Spleen (tissue), 7 donors: ENCODE measurements around the gene TRIM69.
"Not testable (repeated sequence)": the region's sequence is repeated elsewhere in the genome, so short reads cannot be mapped to it uniquely, and the experiment has no call there.

Experiments
- POLR2A ChIP-seq, 3 donors: fragments of 450-650 bp; IDR thresholded peaks; one replicate each; pipeline ENCODE4 v1.5.1; 2017; ENCODE audit warnings: antibody characterized with exemption in 3 of 3, mild to moderate bottlenecking in 1 of 3
- POLR2AphosphoS5 ChIP-seq, 3 donors: sonication (generic); formaldehyde crosslinking; IDR thresholded peaks; one replicate each; pipeline ENCODE4 v1.5.1; 2017; ENCODE audit warnings: antibody characterized with exemption in 3 of 3
- TF ChIP-seq, protein P1 (sequence below), 11 experiments: fragments of 200-600 bp in 7 of 11; fragments of 450-650 bp in 4 of 11; sonication (generic) in 4 of 11; IDR thresholded peaks in 8 of 11; conservative IDR thresholded peaks in 3 of 11; 1 replicate in 7 of 11; 2 replicates in 4 of 11; pipeline versions ENCODE4 v1.4.0 to v1.8.0; 2016 to 2021; ENCODE audit warnings: antibody characterized with exemption in 11 of 11, inconsistent platforms in 4 of 11, mild to moderate bottlenecking in 1 of 11
- donor health status: DM: no; HTN: no; CAD: no; lungs with moderate emphysema.
- donor health status: DM: no; HTN: no; CAD: no.
- donor health status: DM: no; HTN: no; CAD: no.

DNA sequence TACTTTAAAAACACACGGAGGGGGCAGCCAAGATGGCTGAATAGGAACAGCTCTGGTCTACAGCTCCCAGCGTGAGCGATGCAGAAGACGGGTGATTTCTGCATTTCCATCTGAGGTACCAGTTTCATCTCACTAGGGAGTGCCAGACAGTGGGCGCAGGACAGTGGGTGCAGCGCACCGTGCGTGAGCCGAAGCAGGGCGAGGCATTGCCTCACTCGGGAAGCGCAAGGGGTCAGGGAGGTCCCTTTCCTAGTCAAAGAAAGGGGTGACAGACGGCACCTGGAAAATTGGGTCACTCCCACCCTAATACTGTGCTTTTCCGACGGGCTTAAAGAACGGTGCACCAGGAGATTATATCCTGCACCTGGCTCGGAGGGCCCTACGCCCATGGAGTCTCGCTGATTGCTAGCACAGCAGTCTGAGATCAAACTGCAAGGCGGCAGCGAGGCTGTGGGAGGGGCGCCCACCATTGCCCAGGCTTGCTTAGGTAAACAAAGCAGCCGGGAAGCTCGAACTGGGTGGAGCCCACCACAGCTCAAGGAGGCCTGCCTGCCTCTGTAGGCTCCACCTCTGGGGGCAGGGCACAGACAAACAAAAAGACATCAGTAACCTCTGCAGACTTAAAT lies 3.0 kb downstream of the TRIM69 start:
- not testable (repeated sequence) for TF ChIP-seq POLR2AphosphoS5, POLR2A (IDR thresholded peaks at IDR 0.05)
- TF ChIP-seq, protein P1, sequence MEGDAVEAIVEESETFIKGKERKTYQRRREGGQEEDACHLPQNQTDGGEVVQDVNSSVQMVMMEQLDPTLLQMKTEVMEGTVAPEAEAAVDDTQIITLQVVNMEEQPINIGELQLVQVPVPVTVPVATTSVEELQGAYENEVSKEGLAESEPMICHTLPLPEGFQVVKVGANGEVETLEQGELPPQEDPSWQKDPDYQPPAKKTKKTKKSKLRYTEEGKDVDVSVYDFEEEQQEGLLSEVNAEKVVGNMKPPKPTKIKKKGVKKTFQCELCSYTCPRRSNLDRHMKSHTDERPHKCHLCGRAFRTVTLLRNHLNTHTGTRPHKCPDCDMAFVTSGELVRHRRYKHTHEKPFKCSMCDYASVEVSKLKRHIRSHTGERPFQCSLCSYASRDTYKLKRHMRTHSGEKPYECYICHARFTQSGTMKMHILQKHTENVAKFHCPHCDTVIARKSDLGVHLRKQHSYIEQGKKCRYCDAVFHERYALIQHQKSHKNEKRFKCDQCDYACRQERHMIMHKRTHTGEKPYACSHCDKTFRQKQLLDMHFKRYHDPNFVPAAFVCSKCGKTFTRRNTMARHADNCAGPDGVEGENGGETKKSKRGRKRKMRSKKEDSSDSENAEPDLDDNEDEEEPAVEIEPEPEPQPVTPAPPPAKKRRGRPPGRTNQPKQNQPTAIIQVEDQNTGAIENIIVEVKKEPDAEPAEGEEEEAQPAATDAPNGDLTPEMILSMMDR (IDR thresholded peaks at IDR 0.05 in 8 of 11, conservative IDR thresholded peaks at IDR 0.05 in 3 of 11): not testable (repeated sequence)
